Measurements from ENCODE around the gene MRTFA.

DNA sequence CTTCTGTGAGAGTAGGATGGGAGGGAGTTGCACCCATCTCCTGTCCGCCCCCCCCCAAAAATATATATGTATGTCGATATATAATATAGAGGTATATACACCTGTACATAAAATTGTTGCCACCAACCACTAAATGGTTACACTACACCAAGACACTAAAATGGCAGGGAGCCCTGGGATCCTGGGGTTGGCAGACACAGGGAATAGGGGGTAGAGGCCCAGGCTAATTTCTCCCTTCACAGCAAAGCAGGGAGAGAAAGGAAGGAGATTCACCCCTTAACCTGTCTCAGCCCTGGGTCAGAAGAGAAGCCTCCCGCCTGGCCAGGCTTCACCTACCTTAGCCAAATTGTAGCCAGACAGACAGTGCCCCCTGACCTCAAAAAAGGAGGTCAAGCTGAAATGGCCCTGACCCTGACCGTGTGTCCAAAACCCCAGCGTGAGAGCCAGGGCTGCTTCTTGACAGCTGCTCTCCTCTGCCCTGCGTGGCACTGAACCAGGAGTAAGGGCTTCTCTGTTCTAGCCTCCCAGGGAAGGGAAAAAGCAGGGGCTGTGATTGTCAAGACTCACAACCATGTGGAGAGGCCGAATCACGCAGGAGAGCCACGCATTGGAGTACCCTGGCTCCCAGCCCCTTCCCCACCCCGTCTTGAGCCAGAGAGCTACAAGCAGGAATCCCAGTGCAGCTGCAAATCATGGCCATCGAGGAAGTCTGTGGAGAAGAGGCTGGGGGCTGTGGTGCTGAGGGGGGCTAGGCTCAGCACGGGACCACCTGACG, 225.6 kb downstream of the MRTFA start:
- TF ChIP-seq POLR2A (IDR thresholded peaks at IDR 0.05; ENCODE audit: low read depth, low read length) (no peak), SPI1 (IDR thresholded peaks at IDR 0.05; ENCODE audit: low read depth, low read length) (no peak), POLR2AphosphoS5 (IDR thresholded peaks at IDR 0.05; ENCODE audit: low read depth, low read length) (no peak), POU2F2 (IDR thresholded peaks at IDR 0.05; ENCODE audit: low read depth, low read length) (no peak), TAF1 (IDR thresholded peaks at IDR 0.05; ENCODE audit: low read depth, low read length) (no peak)
